Omental fat pad (tissue), 4 donors: ENCODE results near the gene GALNT17. TPM values are rescaled to one million over a fixed set of nuclear protein-coding genes. Genes with fewer than 3 reads are reported as not detected.
"Not testable (repeated sequence)": the region's sequence is repeated elsewhere in the genome, so short reads cannot be mapped to it uniquely, and the experiment has no call there.

Source experiments
- ATAC-seq: fragments of 150-250 bp; one replicate; pipeline ENCODE4 v1.9.1; 2016; ENCODE audit warnings: mild to moderate bottlenecking, moderate library complexity; ENCODE audit not compliant: low FRiP score
- DNase-seq: peaks from one replicate; pipeline ENCODE4 v3.0.0-alpha.2; 2019; ENCODE audit warnings: low spot score
- CTCF ChIP-seq, 3 donors: fragments of 450-650 bp; IDR thresholded peaks; one replicate each; pipeline ENCODE4 v1.5.1; 2016 to 2017; ENCODE audit warnings: antibody characterized with exemption in 3 of 3, mild to moderate bottlenecking in 3 of 3, moderate library complexity in 2 of 3
- total RNA-seq, 4 donors: library from RNA; depleted of rRNA; stranded (reverse); fragments of >200 nt; gene quantifications; one replicate each; pipeline ENCODE4 v1.1.0, GENCODE V29; 2016

Gene GALNT17
- total RNA-seq, 4 donors from 2014 or later = 1.6 to 12.6 (median 2.9) TPM

GRCh38 chr7:71243736-71244410 is 111.9 kb downstream of the GALNT17 start:
- TF ChIP-seq CTCF (IDR thresholded peaks at IDR 0.05) = no peak
- no peak for ATAC-seq

GRCh38 chr7:71245038-71245437 is 113.1 kb downstream of the GALNT17 start:
- no peak for TF ChIP-seq CTCF (IDR thresholded peaks at IDR 0.05)
- DNase-seq = no peak
- ATAC-seq = no peak

More at GRCh38 chr7:71243736-71244410, 111.9 kb downstream of the GALNT17 start:
- no peak for DNase-seq

GRCh38 chr7:71251706-71252105 is 119.8 kb downstream of the GALNT17 start:
- no peak for TF ChIP-seq CTCF (IDR thresholded peaks at IDR 0.05)
- no peak for ATAC-seq
- no peak for DNase-seq

- TF ChIP-seq CTCF (IDR thresholded peaks at IDR 0.05) = no peak
- DNase-seq (no peak), ATAC-seq (no peak)
Measured at GRCh38 chr7:71254751-71255150, 122.8 kb downstream of the GALNT17 start.

GRCh38 chr7:71255537-71256178 is 123.7 kb downstream of the GALNT17 start:
- TF ChIP-seq CTCF (IDR thresholded peaks at IDR 0.05) = no peak
- DNase-seq (no peak), ATAC-seq (no peak)

- ATAC-seq (no peak), DNase-seq (no peak)
- TF ChIP-seq CTCF (IDR thresholded peaks at IDR 0.05) = no peak
Measured at GRCh38 chr7:71261066-71261465, 129.1 kb downstream of the GALNT17 start.

- ATAC-seq = not testable (repeated sequence)
Measured at GRCh38 chr7:71262834-71263233, 130.9 kb downstream of the GALNT17 start.

More at GRCh38 chr7:71262834-71263233, 130.9 kb downstream of the GALNT17 start:
- not testable (repeated sequence) for DNase-seq
